ENCODE results near the gene LBHD2. TPM values are rescaled to one million over a fixed set of nuclear protein-coding genes. Genes with fewer than 3 reads are reported as not detected.

LBHD2 gene
- total RNA-seq, 4 donors from 2014 or later, result not detected

GRCh38 chr14:103101963-103102688 lies 18.1 kb downstream of the LBHD2 start:
- H3K36me3 ChIP-seq, result no peaks in the 10 kb centered on the region
- 64 to 70% methylated on average over 10 to 25 of the region's 85 CpGs for WGBS, 2 donors
- peaks cover 0 to 30% of the 10 kb centered on the region in 2 donors for H3K4me1 ChIP-seq
- intact Hi-C loops (cut with DNase I), result loop anchor here (5.0 kb wide), 1 partner anchor 190 kb away; no protein-coding TSS in a partner anchor
- H3K27me3 ChIP-seq, result peaks cover 9% of the 10 kb centered on the region
- no peak overlapping the region for H3K4me3 ChIP-seq (replicated peaks in 1 of 3)
- H3K27ac ChIP-seq, result no peak overlapping the region
- no peaks in the 10 kb centered on the region for H3K9me3 ChIP-seq
- DNase-seq, result no peak
- TF ChIP-seq CTCF (IDR thresholded peaks at IDR 0.05), result no peak
- no peak for TF ChIP-seq POLR2A (IDR thresholded peaks at IDR 0.05)

DNA sequence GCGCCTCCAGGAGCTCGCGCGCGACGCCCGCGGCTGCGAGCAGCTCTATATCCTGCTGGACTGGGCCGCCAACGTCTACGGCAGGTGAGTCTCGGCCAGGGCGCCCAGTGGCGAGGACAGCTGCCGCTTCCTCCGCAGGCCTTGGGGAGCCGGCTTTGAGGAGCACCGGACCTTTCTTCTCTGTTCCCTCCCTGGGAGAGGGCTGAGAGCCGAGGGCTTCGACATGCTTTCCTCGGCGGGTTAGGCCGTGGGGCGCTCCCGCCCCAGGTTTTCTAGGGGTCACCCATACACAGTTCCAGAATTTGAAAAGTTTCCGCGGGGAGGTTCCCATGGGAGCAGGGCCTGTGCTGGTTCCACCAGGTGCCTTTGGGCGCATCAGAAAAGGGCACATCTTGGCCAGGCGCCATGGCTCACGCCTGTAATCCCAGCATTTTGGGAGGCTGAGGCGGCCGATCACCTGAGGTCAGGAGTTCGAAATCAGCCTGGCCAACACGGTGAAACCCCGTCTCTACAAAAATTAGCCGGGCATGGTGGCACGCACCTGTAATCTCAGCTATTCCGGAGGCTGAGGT lies 18.8 kb downstream of the LBHD2 start:
- DNase-seq, result no peak
- Histone ChIP-seq H3K27me3 (peaks cover 9% of the 10 kb centered on the region), H3K4me1 (peaks cover 0 to 30% of the 10 kb centered on the region in 2 donors), H3K9me3 (no peaks in the 10 kb centered on the region), H3K36me3 (no peaks in the 10 kb centered on the region), H3K27ac (no peak overlapping the region), H3K4me3 (replicated peaks in 1 of 3) (no peak overlapping the region)
- TF ChIP-seq CTCF (IDR thresholded peaks at IDR 0.05) (no peak), POLR2A (IDR thresholded peaks at IDR 0.05) (no peak)
- WGBS, 2 donors, result 63 to 78% methylated on average over 8 to 12 of the region's 39 CpGs
- intact Hi-C loops (cut with DNase I), result loop anchor here (5.0 kb wide), 1 partner anchor 190 kb away; no protein-coding TSS in a partner anchor

DNA sequence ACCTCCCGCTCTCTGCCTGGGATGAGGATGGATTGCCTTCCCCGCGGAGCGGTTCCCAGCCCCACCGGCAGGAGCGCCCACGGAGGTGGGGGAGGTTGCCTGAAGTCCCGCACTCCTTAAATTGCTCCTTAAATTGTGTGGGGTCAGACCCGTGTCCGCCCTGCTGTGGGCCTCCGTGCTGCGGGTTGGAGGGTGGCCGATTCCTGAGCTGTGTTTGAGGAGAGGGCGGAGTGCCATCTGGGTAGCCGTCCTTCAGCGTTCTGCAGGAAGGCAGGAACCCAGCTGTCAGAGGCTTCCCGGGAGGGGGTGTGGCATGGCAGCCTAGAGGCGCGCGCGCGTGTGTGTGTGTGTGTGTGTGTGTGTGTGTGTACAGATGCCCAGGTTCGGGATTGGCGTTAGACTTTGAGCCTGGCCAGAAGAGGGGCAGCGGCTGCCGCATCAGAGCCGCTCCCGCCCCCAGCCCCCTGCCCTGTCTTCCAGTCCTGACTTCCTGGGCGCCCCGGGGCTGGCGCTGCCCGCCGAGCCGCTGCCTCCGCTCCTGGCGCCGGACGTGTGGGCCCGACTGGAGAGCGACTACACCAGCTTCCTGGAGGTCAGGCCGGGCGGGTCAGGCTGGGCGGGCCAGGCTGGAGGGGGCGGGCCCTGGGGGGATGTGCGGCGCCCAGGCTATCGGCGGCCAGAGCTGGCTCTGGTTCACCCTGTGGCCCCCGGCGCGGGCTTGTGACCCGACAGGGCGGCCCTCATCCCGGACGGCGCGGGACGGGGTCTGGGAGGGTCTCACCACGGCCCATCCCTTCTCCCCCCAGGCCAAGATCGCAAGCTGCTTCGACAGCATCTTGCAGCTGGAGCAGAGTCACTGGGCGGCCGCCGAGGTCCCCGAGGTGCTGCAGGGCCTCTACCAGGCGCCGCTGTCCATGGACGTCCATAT lies 19.7 kb downstream of the LBHD2 start:
- peaks cover 9% of the 10 kb centered on the region for H3K27me3 ChIP-seq
- DNase-seq, result no peak
- intact Hi-C loops (cut with DNase I), result loop anchor here (5.0 kb wide), 1 partner anchor 189 kb away; no protein-coding TSS in a partner anchor
- TF ChIP-seq CTCF (IDR thresholded peaks at IDR 0.05), result no peak
- TF ChIP-seq POLR2A (IDR thresholded peaks at IDR 0.05), result no peak
- 11 to 24% methylated on average over 15 to 17 of the region's 68 CpGs for WGBS, 2 donors
- H3K4me1 ChIP-seq, result peaks cover 0 to 30% of the 10 kb centered on the region in 2 donors
- no peak overlapping the region for H3K4me3 ChIP-seq (replicated peaks in 1 of 3)
- H3K27ac ChIP-seq, result no peak overlapping the region
- no peaks in the 10 kb centered on the region for H3K36me3 ChIP-seq
- no peaks in the 10 kb centered on the region for H3K9me3 ChIP-seq

DNA sequence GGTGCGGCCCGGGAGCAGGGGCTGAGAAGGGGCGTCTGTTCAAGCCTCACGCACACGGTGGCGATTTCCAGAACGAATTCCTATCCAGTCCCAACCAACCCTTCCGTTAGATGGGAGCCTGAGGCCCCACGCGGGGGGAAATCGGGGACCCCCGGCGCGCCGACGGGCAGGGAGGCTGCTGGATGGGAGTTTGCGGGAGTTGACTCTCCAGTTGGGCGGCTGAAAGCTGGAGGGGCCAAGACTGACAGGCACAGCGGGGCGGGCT lies 20.3 kb downstream of the LBHD2 start:
- no CpG with 5 or more reads among the region's 20 CpGs for WGBS, 2 donors
- no peaks in the 10 kb centered on the region for H3K9me3 ChIP-seq
- peaks cover 9% of the 10 kb centered on the region for H3K27me3 ChIP-seq
- intact Hi-C loops (cut with DNase I), result loop anchor here (5.0 kb wide), 1 partner anchor 188 kb away; no protein-coding TSS in a partner anchor
- H3K4me1 ChIP-seq, result peaks cover 0 to 30% of the 10 kb centered on the region in 2 donors
- DNase-seq, result no peak
- no peak overlapping the region for H3K4me3 ChIP-seq (replicated peaks in 1 of 3)
- H3K27ac ChIP-seq, result no peak overlapping the region
- TF ChIP-seq CTCF (IDR thresholded peaks at IDR 0.05) (no peak), POLR2A (IDR thresholded peaks at IDR 0.05) (no peak)
- H3K36me3 ChIP-seq, result no peaks in the 10 kb centered on the region

Measured in thyroid gland (tissue), 4 donors.